SW480 (cell line): Measurements from ENCODE around the gene RNF187.

Source experiments
- DNase-seq: peaks from one replicate; pipeline ENCODE4 v3.0.0-alpha.2; 2016; ENCODE audit warnings: low spot score

Gene RNF187

DNA sequence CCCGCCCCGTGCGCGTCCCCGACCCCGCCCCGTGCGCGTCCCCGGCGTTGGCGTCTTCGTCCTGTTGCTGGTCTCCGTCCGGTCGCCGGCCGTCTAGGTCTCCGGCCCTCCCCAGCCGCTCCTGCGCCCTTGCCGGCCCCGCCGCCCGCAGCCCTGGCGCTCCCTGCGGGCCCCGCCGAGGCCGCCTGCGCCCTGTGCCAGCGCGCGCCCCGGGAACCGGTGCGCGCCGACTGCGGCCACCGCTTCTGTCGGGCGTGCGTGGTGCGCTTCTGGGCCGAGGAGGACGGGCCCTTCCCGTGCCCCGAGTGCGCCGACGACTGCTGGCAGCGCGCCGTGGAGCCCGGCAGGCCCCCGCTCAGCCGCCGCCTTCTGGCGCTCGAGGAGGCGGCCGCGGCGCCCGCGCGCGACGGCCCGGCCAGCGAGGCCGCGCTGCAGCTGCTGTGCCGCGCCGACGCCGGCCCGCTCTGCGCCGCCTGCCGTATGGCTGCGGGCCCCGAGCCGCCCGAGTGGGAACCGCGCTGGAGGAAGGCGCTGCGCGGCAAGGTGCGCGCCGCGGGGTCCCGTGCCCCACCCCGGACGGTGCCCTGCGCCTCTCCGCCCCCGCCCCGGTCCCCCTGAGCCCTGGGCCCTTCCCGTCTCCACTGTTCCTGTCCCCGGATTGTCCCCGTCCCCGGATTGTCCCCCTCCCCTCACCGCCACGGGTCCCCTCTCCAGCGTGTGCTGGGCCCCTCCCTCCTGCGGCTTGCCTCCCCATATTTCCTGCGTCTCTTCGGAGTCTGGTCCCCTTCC lies at the start of gene RNF187:
Gene RNF187 (plus strand): TSS at position 47 of the 789 bp plus-strand sequence.
- no peak for DNase-seq

DNA sequence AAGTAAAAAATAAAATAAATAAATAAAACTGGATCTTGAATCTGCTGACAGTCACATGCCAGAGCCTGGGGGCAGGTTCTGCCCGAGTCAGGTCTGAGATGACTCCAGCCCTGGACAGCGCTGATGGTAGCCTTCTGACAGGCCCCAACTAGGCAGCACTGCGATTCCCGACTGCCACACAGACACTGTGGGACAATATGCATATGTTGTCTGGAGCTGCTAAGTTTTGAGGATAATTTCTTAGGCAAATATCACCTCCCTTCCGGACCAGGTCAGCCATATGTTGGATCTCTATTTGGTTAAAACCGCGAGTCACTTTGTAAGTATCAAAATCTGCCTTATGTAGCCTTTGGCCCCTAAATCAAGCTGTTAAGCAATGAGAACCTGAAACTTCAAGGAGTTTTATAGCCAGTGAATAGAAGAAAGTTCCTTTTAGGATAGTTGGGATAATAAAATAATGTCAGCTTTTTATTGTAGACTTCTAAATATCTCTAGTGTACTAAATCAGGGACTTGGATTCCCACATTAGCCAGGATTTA lies 49.7 kb upstream of the RNF187 start:
- no peak for DNase-seq

DNA sequence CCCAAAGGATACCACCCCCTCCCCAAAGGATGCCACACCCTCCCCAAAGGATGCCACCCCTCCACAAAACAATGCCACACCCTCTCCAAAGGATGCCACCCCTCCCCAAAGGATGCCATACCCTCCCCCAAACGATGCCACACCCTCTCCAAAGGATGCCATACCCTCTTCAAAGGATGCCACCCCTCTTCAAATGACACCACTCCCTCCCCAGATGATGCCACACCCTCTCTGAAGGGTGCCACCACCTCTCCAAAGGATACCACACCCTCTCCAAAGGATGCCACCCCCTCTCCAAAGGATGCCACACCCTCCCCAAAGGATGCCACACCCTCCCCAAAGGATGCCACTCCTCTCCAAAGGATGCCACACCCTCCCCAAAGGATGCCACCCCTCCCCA lies 48.9 kb upstream of the RNF187 start:
- DNase-seq = peak; percentile 13

DNA sequence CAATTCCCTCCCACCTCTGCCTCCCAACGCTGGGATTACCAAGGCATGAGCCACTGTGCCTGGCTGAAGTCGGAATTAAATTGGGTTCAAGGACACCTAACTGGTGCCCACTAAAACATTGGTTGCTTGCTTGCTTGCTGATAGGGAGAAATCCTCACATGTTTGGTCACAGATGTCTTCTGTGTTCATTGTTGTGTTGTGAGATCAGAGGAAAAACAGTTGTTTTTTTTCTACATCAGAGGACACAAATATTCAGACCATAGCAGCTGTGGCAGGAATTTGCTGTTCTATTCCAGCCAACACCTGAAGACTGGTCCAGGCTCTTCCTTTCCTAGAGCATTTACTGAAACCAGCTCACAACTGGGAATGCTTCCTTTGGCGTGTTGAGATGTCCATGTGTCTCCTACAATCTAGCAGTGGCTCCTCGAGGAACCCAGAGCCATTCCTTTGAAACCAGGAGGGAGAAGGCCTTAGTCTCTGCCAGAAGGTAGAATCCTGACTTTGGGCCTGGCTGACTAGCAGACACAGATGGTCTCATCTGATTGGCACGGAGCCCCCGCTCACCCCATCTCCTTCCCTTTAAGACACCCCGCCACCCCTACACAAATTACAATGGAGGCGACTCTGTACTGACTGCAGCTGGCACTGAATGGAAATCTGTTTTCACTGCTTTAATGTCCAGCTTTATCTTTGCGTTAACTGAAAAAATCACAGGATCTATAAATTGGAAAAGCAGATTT lies 46.3 kb upstream of the RNF187 start:
- DNase-seq = no peak

DNA sequence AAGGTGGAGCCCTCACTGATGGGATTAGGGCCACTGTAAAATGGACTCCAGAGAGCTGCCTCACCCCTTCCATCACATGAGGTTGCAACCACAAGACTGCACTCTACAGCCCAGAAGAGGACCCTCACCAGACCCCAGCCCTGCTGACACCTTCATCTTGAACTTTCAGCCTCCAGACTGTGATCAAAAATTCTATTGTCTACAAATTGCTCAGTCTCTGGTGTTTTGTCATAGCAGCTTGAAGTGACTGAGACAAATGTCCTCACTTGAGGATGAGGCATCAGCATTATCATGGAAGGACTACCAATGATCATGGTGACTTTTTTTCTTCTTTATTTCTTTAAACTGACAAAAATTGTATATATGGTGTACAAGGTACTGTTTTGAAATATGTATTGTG lies 43.8 kb upstream of the RNF187 start:
- no peak for DNase-seq

GRCh38 chr1:228445490-228445842 lies 41.7 kb upstream of the RNF187 start:
- DNase-seq = no peak

DNA sequence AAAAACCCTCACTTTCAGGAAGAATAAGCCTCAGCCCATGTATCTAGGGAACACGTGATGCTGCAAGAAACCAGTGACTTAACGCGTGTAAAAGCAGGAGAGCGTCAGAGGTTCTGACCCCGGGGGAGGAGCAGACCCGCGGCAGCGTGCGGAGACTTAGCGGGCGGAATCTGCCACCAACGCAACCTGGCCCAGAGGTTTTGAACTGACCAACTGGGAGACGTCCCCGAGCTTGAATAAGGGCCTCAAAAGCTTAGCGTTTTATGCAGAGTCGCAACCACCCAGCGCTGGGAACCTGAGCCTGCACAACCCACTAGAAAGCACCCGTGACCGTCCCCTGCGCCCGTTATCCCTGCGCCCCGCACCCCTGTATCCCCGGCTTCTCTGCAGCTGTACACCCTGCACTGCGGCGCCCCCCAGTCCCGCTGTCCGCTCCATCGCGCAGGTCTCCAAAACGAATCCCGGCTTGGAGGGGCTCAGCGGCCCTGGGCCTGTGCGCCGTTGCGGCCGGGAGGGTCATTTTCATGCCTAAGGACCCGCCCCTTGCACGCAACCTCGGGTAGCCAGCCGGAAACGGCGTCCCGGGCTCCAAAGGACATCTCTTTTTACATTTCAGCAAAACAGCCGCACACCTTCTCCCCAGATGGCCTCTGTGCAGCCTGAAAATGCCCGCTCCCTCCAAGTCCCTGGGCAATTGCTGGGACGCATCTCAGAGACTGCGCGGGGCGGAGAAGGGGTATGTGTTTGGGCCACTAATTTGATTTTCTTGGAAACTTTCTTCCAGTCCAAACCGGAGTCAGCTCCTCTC lies 41.1 kb upstream of the RNF187 start:
- DNase-seq = no peak

DNA sequence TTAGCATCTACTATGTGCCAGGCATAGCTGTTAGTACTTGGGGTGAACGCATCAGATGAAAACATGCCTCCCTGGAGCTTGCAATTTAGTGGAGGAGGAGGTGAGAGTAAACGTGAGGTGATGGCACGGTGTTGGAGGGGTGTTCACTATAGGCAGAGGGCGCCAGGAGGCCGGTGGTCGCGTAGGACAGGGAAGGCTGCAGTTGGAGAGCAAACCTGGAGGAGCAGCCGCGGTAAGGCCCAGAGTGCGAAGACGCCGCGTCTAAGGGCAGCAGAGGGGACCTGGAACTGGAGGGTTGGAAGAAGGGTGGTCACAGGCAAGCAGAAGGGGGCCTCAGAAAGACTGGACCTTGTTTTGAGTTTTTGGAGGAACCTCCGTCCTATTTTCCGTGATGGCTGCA lies 40.3 kb upstream of the RNF187 start:
- DNase-seq = no peak

DNA sequence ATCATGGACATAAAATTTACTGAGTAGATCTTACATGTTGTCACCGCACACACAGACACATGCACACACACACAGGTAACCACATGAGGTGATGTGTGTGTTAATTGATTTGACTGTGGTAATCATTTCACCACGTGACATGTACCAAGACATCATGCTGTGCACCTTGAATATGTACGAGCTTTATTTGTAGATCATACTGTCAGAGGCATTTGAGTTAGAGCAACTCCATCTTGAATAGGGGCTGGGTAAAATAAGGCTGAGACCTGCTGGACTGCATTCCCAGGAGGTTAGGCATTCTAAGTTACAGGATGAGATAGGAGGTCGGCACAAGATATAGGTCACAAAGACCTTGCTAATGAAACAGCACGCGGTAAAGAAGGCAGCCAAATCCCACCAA lies 38.8 kb upstream of the RNF187 start:
- no peak for DNase-seq

- no peak for DNase-seq
Measured at GRCh38 chr1:228450200-228450599, 37.0 kb upstream of the RNF187 start.

DNA sequence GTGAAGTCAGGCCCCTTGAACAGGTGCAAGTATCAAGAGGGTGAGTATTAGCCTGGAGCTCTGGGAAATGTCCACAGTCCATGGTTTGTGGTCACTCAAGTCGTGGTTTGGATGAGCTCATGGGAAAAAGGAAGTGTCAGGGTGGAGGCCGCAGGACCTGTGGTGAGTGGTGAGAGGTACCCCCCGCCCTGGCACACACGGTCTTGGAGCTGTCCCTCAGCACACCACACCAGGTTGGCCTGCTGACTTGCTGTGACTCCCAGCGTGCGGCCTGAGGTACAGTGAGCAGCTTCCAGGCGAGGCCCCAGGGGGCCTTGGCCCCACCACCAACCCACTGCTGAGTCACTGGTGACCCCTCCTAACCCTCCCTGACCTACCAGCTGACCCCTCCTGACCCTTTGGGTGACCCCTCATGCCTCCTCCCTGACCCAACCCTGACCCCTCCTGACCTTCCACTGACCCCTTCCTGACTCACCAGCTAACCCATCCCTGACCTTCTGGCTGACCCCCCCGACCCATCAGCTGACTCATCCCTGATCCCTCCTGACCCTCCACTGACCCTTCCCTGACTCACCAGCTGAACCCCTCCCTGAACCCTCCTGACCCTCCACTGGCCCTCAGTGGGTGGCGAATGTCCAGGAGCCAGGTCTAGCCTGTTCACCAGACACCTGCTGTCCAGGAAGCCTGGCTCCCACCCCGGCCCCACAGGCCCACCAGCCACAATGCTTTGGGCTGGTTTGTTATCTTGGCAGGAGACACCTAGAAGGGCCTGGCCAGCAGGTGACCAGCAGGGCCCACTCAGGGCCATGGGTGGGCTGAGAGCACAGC lies 34.8 kb upstream of the RNF187 start:
- peak; percentile 35 for DNase-seq

- no peak for DNase-seq
Measured at GRCh38 chr1:228453022-228453560, 34.1 kb upstream of the RNF187 start.

GRCh38 chr1:228453614-228454013 lies 33.6 kb upstream of the RNF187 start:
- DNase-seq = no peak

GRCh38 chr1:228454238-228454637 lies 32.9 kb upstream of the RNF187 start:
- no peak for DNase-seq

GRCh38 chr1:228455715-228456114 lies 31.5 kb upstream of the RNF187 start:
- DNase-seq = no peak

DNA sequence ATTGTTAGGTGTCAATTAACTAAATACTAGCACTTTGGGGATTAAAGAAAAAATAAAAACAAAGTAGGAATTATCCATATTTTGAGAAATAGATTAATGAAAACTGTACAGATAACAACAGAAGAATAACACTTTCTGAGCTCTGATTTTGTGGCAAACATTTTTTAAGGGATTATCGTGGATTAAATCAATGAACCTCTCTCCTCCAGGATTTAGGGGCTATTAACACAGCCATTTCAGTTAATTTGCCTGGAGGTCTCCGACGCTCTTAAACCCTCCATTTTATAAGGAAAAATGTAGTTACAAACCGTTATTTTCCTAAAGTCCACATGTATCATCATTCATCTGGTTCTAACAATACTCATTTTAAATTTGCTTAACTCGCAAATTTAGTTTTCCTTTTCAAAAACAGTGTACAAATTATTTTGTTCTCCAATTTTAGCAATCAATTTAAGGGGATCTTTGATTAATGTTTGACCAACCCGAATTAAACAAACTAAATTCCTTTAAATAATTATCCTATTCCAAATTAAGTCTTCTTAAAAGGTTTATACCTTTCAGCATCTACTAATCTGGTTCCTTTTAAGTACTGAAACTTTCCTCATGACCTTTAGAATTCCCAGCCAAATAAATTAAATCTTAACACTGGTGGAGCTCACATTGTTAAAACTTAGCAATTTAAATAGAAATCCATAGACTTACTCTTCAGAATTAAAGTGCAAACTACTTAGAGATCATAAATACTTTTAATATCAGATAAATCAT lies 30.7 kb upstream of the RNF187 start:
- DNase-seq = no peak

- DNase-seq = no peak
Measured at GRCh38 chr1:228457017-228457395, 30.2 kb upstream of the RNF187 start.

- peak; percentile 100 for DNase-seq
Measured at GRCh38 chr1:228457396-228458176, 29.6 kb upstream of the RNF187 start.

- DNase-seq = peak; percentile 79
Measured at GRCh38 chr1:228459091-228459993, 27.8 kb upstream of the RNF187 start.
